ENCODE results near the gene SETD1A.

DNA sequence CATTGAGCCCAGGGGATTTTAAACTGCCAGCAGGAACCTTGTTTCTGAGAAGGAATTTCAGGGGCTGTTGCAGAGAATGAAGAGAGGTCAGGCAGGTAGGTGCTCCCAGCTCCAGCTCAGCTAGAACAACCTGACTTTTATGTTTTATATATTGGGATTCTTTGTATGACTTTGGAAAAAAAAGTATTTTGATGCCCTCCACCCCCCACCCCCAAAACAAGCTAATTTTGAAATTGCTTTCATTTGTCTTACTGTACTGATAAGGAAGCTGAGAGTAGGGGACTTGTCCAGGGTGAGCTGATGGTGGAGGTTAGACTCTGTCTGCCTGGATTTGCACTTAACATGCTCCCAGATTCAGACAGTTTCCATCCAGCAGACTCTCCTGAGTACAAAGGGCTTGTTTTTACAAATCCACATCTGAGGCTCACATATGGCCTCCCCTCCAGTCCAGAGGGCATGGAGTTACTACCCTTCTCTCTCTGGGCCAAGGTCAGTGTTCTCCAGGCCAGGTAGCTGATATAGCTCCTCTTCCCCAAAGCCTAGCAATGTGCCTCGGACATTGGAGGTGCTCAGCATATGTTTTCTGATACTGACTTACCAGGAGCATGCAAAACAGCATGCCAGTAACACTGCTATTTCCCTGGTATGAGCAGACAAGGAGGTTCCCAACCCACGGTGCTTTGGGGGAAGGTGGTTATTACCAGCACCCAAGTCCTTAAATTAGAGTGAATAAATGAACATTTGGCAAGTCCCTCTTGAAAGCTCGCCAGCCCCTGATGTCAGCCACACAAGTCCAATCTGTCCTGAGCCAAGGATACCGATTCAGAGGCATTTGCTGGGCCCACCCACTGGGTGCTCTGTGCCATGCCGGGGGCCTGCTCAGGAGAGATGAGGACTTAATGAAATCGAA, 41.6 kb downstream of the SETD1A start:
- TF ChIP-seq, protein P1, sequence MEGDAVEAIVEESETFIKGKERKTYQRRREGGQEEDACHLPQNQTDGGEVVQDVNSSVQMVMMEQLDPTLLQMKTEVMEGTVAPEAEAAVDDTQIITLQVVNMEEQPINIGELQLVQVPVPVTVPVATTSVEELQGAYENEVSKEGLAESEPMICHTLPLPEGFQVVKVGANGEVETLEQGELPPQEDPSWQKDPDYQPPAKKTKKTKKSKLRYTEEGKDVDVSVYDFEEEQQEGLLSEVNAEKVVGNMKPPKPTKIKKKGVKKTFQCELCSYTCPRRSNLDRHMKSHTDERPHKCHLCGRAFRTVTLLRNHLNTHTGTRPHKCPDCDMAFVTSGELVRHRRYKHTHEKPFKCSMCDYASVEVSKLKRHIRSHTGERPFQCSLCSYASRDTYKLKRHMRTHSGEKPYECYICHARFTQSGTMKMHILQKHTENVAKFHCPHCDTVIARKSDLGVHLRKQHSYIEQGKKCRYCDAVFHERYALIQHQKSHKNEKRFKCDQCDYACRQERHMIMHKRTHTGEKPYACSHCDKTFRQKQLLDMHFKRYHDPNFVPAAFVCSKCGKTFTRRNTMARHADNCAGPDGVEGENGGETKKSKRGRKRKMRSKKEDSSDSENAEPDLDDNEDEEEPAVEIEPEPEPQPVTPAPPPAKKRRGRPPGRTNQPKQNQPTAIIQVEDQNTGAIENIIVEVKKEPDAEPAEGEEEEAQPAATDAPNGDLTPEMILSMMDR (IDR thresholded peaks at IDR 0.05): no peak
- no peak for TF ChIP-seq EP300 (IDR thresholded peaks at IDR 0.05)
- no peak for TF ChIP-seq POLR2AphosphoS5 (IDR thresholded peaks at IDR 0.05)
